GM18951 (cell line): Measurements from ENCODE around the gene CACNA1F.

ENCODE experiments used
- POLR2A ChIP-seq: IDR thresholded peaks from 4 replicates; pipeline ENCODE4 v1.6.1; 2011; ENCODE audit warnings: mild to moderate bottlenecking; ENCODE audit not compliant: insufficient read length, insufficient read depth; ENCODE audit errors: extremely low read depth
- in situ Hi-C: fragments of 300-500 bp; cut with MboI; formaldehyde crosslinking; loops from one replicate; pipeline ENCODE4 v1.12.0; 2022; ENCODE audit warnings: low sequenced_read_pairs, mixed read lengths, inconsistent platforms; ENCODE audit not compliant: unreplicated experiment

CACNA1F gene

GRCh38 chrX:49205443-49205842 is 27.7 kb downstream of the CACNA1F start:
- in situ Hi-C loops: no loop called here
- TF ChIP-seq POLR2A: no peak

DNA sequence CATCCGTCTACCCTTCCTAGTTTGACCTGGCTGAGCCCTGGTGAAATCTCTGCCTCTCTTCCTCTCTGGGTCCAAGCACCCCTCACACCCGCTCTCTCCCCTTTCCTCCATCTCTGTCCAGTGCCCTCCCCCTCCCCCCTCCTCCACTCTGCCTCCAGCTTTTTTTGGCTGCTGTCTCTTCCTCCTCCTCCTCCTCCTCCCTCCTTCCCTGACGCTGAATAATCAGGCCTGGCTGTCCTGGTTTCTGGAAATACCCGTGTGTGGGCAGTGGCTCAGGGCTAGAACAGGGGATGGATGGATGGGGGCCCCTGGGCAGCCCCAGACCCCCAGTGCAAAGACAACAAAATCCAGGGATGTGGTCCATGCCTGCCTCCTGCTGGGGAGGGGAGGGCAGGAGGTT is 28.4 kb downstream of the CACNA1F start:
- in situ Hi-C loops: no loop called here
- TF ChIP-seq POLR2A: no peak

DNA sequence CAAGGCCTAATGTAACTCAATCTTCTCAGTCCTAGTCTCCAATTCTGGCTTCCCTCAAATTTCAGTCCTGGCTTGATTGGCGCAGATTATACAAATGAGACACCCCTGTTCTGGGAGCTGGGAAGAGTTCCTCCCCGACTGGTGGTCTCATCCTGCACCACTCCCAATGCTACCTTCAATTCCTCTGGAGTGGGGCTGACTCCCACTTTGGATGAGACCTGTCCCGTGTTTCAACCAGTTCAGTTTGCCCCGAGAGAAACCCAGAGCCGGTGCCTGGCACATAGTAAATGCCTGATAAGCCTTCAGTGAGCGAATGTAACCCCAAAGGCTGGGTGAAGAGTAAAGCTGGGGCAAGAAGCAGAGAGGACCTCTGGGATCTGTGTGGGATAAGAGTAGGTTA is 29.1 kb downstream of the CACNA1F start:
- in situ Hi-C loops: no loop called here
- TF ChIP-seq POLR2A: no peak

DNA sequence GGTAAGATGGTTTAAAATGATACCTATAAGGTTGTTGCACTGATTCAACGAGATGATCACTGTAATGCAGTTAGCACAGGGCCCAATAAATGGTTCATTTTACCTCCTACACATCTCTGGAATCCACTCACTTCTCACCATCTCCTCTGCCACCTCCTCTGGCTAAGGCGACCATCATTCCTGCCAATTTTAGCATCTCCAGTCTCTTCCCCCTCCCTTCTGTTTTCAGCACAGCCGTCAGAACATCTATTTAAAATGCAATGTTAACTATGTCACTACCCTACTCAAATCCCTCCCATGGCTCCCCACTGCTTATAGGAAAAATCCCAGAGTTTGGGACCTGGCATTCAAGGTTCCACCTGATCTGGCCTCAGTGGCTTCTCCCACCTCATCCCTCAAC is 29.6 kb downstream of the CACNA1F start:
- in situ Hi-C loops: no loop called here
- TF ChIP-seq POLR2A: no peak

- in situ Hi-C loops: no loop called here
- TF ChIP-seq POLR2A: no peak
Observed at GRCh38 chrX:49202022-49202421, 31.1 kb downstream of the CACNA1F start.

- in situ Hi-C loops: no loop called here
- TF ChIP-seq POLR2A: peak; percentile 84
Observed at GRCh38 chrX:49199906-49200771, 33.0 kb downstream of the CACNA1F start, which contains the start of gene SYP. SYP (minus strand) TSS chrX:49200193; CDS start chrX:49200186, 7 bp downstream.

GRCh38 chrX:49199315-49199595 is 33.9 kb downstream of the CACNA1F start:
- in situ Hi-C loops: no loop called here
- TF ChIP-seq POLR2A: no peak

DNA sequence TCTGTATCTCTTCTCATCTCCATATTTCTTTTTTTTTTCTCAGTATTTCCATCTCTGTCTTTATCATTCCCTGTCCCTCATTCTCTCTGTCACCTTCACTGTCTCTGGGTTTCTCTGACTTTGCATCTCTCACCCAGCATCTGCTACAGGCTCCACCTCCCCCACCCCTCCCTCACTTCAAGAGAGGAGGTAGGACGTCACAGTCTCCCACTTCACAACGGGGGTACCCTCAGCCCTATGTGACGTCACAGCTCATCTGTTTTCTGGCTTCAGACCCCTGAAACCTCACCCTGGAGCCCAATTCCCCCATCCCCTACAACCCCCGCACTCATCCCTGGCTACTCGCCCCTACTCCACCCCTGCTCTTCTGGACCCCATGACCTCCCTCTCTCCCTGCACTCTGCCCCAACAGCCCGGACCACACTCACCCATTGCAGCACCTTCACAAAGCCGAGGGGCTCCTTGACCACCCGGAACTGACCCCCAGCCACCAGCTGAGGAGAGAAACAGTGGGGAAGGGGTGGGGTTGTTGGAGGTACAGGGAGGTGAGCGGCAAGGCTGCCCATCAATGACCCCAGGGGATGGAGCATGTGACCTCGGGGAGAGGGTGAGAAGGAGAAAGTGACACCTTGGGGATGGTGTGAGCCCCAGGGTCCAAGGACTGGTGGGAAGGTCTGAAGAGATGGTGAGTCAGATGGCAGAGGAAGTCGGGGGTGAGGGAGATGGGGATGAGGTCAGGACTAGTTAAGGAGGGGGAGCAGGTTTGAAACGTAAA is 34.4 kb downstream of the CACNA1F start:
- in situ Hi-C loops: no loop called here
- no peak for TF ChIP-seq POLR2A

DNA sequence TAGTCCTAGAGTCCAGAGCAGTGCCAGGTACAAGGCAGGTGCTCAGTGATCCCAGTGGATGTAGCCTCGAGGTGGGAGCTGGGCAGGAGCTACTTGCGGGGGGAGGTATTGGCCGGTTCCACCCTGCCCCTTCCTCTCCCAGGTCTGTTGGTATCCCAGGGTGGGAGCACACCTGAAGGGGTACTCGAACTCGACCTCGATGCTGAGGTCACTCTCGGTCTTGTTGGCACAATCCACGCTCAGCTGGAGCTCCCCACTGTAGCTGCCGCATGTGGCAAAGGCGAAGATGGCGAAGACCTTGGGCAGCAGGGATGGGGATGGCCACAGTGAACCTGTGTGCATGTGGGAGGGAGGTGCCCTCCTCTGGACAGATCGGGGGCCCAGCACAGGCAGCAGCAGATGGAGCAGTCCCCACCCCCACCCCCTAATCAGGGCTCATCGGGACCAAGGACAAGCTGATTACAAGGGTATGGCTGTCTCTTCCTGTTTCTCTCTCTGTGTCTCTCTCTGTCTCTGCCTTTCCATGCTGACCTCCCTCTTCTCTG is 35.5 kb downstream of the CACNA1F start:
- in situ Hi-C loops: no loop called here
- TF ChIP-seq POLR2A: no peak

DNA sequence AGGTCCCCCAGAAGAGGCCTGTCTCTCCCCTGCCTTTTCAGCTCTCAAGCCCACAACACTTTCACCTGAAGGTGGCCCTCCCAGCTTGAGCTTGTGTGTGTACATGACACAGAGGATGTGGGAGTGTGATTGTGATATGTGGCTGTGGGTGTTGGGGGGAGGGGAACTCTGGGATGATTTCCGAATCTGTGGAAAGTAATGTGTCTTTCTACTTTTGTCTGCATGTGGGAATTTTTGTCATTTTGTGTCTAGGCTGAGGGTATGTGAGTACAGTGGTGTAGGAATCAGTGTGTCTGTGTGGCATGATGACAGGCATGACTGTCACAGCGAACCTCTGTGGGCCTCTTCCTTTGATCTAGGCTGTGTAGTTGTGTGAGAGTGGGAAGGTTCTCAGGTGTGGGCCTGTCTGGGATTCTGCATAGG is 39.6 kb downstream of the CACNA1F start:
- no peak for TF ChIP-seq POLR2A
- in situ Hi-C loops: no loop called here

- in situ Hi-C loops: no loop called here
- no peak for TF ChIP-seq POLR2A
Observed at GRCh38 chrX:49192722-49193328, 40.3 kb downstream of the CACNA1F start.

GRCh38 chrX:49191574-49192011 is 41.5 kb downstream of the CACNA1F start:
- in situ Hi-C loops: no loop called here
- no peak for TF ChIP-seq POLR2A
